Nephron progenitor cell (in vitro differentiated cells): ENCODE measurements around the gene TTC12.
A peak's percentile ranks its signal among the peaks of the same experiment; 100 is the strongest.

ENCODE experiments used
- DNase-seq: peaks from one replicate; pipeline ENCODE4 v3.0.0; 2021
- H3K27ac Mint-ChIP-seq: 2 replicates; pipeline ENCODE4 v1.8.0; 2021; ENCODE audit warnings: mild to moderate bottlenecking, moderate library complexity, mixed read lengths
- H3K27me3 Mint-ChIP-seq: 2 replicates; pipeline ENCODE4 v1.8.0; 2021; ENCODE audit warnings: mild to moderate bottlenecking, low read depth, mixed read lengths; ENCODE audit not compliant: poor library complexity
- H3K36me3 Mint-ChIP-seq: 2 replicates; pipeline ENCODE4 v1.8.0; 2021; ENCODE audit warnings: low read depth, mixed read lengths
- H3K4me1 Mint-ChIP-seq: 2 replicates; pipeline ENCODE4 v1.8.0; 2021; ENCODE audit warnings: mixed read lengths
- H3K4me3 Mint-ChIP-seq: 2 replicates; pipeline ENCODE4 v1.8.0; 2021; ENCODE audit warnings: mild to moderate bottlenecking, moderate library complexity, mixed read lengths
- H3K9me3 Mint-ChIP-seq: 2 replicates; pipeline ENCODE4 v1.8.0; 2021; ENCODE audit warnings: mild to moderate bottlenecking, moderate library complexity, mixed read lengths
- CTCF ChIP-seq: fragments of 200-600 bp; sonication (generic); IDR thresholded peaks from 2 replicates; pipeline ENCODE4 v1.5.0; 2021; ENCODE audit warnings: antibody characterized with exemption

The TTC12 gene

GRCh38 chr11:113350336-113351067 is 36.1 kb downstream of the TTC12 start:
- Mint-ChIP-seq H3K4me3 (no peak overlapping the region), H3K27me3 (no peaks in the 10 kb centered on the region), H3K36me3 (peaks cover 36% of the 10 kb centered on the region), H3K4me1 (peaks cover 17% of the 10 kb centered on the region), H3K9me3 (peaks cover 16% of the 10 kb centered on the region), H3K27ac (peak overlapping the region; percentile 34)
- DNase-seq: no peak
- no peak for TF ChIP-seq CTCF

- Mint-ChIP-seq H3K27ac (no peak overlapping the region), H3K36me3 (peaks cover 41% of the 10 kb centered on the region), H3K9me3 (peaks cover 21% of the 10 kb centered on the region), H3K27me3 (no peaks in the 10 kb centered on the region), H3K4me1 (peaks cover 13% of the 10 kb centered on the region), H3K4me3 (no peak overlapping the region)
- no peak for DNase-seq
- TF ChIP-seq CTCF: no peak
Measured at GRCh38 chr11:113351068-113351450, 36.7 kb downstream of the TTC12 start.

- Mint-ChIP-seq H3K36me3 (peaks cover 45% of the 10 kb centered on the region), H3K27ac (no peak overlapping the region), H3K27me3 (no peaks in the 10 kb centered on the region), H3K4me3 (no peak overlapping the region), H3K4me1 (peaks cover 13% of the 10 kb centered on the region), H3K9me3 (peaks cover 26% of the 10 kb centered on the region)
- DNase-seq: no peak
- no peak for TF ChIP-seq CTCF
Measured at GRCh38 chr11:113351480-113351879, 37.1 kb downstream of the TTC12 start.

- H3K36me3 Mint-ChIP-seq: peaks cover 80% of the 10 kb centered on the region
- H3K4me1 Mint-ChIP-seq: peaks cover 4% of the 10 kb centered on the region
- no peak overlapping the region for H3K4me3 Mint-ChIP-seq
Measured at GRCh38 chr11:113356203-113356602, 41.8 kb downstream of the TTC12 start.

GRCh38 chr11:113363406-113363805 is 49.0 kb downstream of the TTC12 start:
- no peak for TF ChIP-seq CTCF
- Mint-ChIP-seq H3K36me3 (peaks cover 28% of the 10 kb centered on the region), H3K27ac (no peak overlapping the region), H3K9me3 (no peaks in the 10 kb centered on the region), H3K4me3 (no peak overlapping the region), H3K27me3 (no peaks in the 10 kb centered on the region), H3K4me1 (no peaks in the 10 kb centered on the region)
- no peak for DNase-seq

More at GRCh38 chr11:113356203-113356602, 41.8 kb downstream of the TTC12 start:
- Mint-ChIP-seq H3K9me3 (peaks cover 38% of the 10 kb centered on the region), H3K27ac (no peak overlapping the region), H3K27me3 (no peaks in the 10 kb centered on the region)
- TF ChIP-seq CTCF: no peak
- no peak for DNase-seq
